Measurements from ENCODE around the gene ZNF638.

ZNF638 gene

GRCh38 chr2:71337776-71338175, 6.2 kb downstream of the ZNF638 start:
- no peak for FAIRE-seq

- no peak for FAIRE-seq
These were observed 8.1 kb downstream of the ZNF638 start for GRCh38 chr2:71339685-71340084.

- no peak for FAIRE-seq
These were observed 8.6 kb downstream of the ZNF638 start for GRCh38 chr2:71340176-71340575.

GRCh38 chr2:71341645-71342044, 10.1 kb downstream of the ZNF638 start:
- FAIRE-seq, result no peak

GRCh38 chr2:71346065-71346464, 14.5 kb downstream of the ZNF638 start:
- no peak for FAIRE-seq

GRCh38 chr2:71347517-71347916, 15.9 kb downstream of the ZNF638 start:
- no peak for FAIRE-seq

- no peak for FAIRE-seq
These were observed 16.7 kb downstream of the ZNF638 start for GRCh38 chr2:71348302-71348701.

- no peak for FAIRE-seq
These were observed 21.7 kb downstream of the ZNF638 start for GRCh38 chr2:71353248-71353647.

GRCh38 chr2:71358931-71359671, 27.5 kb downstream of the ZNF638 start:
- FAIRE-seq, result no peak

- no peak for FAIRE-seq
These were observed 28.9 kb downstream of the ZNF638 start for GRCh38 chr2:71360434-71360975.

GRCh38 chr2:71361631-71362030, 30.0 kb downstream of the ZNF638 start:
- FAIRE-seq, result no peak

- no peak for FAIRE-seq
These were observed 30.9 kb downstream of the ZNF638 start for GRCh38 chr2:71362447-71362846.

GRCh38 chr2:71370015-71370414, 38.4 kb downstream of the ZNF638 start:
- FAIRE-seq, result no peak

- FAIRE-seq, result no peak
These were observed 40.5 kb downstream of the ZNF638 start for GRCh38 chr2:71372042-71372441.

GRCh38 chr2:71379086-71379485, 47.5 kb downstream of the ZNF638 start:
- FAIRE-seq, result no peak

- FAIRE-seq, result no peak
These were observed 49.1 kb downstream of the ZNF638 start for GRCh38 chr2:71380665-71381064.

- FAIRE-seq, result no peak
These were observed 53.4 kb downstream of the ZNF638 start for GRCh38 chr2:71385012-71385411.

GRCh38 chr2:71388214-71388613, 56.6 kb downstream of the ZNF638 start:
- no peak for FAIRE-seq

- FAIRE-seq, result no peak
These were observed 57.9 kb downstream of the ZNF638 start for GRCh38 chr2:71389384-71390072.

- no peak for FAIRE-seq
These were observed 61.6 kb downstream of the ZNF638 start for GRCh38 chr2:71393216-71393615.

GRCh38 chr2:71395471-71395870, 63.9 kb downstream of the ZNF638 start:
- no peak for FAIRE-seq

- no peak for FAIRE-seq
These were observed 70.8 kb downstream of the ZNF638 start for GRCh38 chr2:71402427-71402826.

GRCh38 chr2:71409611-71410010, 78.0 kb downstream of the ZNF638 start:
- no peak for FAIRE-seq

GRCh38 chr2:71410696-71411095, 79.1 kb downstream of the ZNF638 start:
- FAIRE-seq, result no peak

All from colon (tissue), 2 donors.